OCI-M2 (cell line): ENCODE measurements around the gene DNAH5.

Source experiments
- DNase-seq: peaks from one replicate; lab custom pipeline; 2025; ENCODE audit not compliant: unreplicated experiment; lab: John Stamatoyannopoulos, UW

The DNAH5 gene

DNA sequence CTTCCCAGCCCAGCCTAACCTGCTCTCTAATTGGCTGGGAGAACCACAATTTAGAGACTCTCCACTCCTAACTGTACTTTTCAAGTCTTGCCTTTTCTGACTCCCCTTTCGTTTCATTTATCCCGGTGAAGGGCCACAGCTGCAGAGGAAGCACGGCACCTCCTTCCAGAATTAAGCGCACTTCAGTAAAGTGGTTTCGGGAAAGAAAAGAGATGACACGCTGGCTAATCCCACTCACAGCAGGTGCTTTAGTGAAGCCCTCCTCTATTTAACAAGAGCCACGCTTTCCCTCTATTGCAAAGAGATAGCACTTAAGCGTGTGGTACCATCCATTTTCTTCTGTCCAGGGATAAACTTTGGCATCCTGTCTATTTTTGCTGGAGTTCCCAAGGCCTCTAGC, 4.8 kb downstream of the DNAH5 start:
- no peak for DNase-seq

DNA sequence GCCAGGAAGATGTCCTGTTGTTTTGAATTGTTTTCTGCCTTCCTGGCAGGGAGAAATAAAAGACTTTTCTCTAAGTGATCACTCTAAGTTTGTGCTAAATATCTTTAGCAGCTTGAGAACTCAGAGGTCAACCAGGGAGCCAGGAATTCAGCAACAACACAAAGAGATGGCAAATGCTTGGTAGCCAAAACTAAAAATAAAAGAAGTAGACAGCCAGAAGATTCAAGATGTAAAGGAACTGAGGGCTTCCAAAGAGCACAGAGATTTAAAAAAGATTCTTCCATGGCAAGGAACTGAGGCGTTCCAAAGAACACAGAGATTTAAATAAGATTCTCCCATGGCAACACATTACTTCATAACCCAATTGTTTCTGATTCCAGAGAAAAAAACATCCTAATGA, 9.6 kb downstream of the DNAH5 start:
- DNase-seq: no peak

DNA sequence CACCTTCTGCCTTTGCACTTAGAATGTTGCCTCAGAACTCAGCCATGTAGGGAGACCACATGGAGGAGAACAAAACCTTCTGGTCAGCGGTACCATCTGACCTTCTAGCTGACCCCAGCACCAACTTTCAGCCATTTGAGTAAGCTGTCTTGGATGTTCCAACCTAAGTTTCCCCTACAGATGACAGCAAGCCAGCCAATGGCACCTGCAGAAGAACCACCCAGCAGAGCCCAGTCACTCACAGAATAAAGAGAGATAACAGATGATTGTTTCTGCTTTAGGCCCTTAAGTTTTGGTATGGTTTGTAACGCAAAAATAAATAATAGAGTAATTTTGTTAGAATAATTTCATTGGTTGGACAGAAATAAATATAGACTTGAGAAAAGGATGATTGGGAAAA, 10.4 kb downstream of the DNAH5 start:
- DNase-seq: no peak

DNA sequence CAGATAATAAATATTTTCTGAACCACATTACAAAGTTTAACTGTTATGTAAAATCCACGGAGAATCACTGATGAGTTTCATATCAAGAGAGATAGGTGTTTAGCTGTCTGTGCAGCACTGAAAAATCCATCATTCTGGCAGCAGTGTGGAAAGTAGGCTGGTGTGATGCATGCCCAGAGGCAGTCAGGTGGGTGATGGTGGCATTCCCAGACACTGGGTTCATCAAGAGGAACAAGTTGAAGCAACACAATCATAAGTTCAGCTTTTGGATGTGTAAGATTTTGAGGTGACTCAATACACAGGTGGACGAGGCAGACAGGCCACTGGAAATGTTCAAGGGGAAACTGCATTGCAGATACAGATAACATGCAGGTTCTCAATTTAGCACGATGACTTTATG, 11.9 kb downstream of the DNAH5 start:
- no peak for DNase-seq

DNA sequence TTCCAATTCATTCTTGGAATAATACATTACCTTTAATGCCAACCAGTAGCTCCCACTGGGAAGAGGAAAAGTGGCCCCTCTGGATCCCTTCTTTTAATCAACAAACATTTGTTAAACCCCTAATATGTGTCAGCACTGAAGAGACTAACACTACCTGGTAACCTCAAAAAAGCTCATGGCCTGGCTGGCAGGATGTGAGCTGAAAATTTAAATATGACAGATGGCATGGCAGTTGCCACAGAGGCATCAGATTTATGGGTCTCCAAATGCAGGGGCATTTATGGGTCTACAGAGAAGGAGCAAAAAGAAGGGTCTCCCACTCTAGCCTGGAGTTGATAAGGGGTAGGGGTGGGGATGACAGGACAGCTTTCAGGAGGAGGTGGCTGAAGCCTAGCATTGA, 12.5 kb downstream of the DNAH5 start:
- no peak for DNase-seq

DNA sequence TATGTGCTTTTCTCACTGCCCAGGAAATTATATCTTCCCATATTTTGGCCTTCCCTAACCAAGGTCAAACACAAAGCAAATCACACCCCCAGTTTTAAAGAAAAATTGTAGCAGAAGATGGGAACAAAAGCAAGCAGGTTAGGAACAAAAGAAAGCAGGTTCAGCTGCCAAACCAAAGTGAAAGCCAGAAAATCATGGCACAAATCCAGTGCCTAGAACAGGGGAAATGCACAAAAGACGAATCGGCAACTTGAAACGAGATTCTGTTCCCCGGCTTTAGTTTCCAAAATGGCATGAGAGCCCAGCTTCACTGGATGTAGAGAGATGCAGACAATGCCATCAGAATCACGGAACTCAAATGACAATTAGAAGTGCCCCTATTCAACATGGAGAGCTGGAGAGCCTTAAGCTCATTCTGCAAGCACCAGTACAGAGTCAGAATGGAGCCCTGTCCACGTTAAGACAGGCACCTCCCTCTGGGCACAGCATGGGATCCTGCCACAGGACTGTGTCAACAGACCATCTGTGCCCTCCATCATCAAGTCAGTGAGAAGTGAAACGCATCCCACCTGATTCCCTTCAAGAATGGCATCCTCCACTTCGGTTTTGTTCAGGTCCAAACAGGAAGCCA, 13.8 kb downstream of the DNAH5 start:
- no peak for DNase-seq

DNA sequence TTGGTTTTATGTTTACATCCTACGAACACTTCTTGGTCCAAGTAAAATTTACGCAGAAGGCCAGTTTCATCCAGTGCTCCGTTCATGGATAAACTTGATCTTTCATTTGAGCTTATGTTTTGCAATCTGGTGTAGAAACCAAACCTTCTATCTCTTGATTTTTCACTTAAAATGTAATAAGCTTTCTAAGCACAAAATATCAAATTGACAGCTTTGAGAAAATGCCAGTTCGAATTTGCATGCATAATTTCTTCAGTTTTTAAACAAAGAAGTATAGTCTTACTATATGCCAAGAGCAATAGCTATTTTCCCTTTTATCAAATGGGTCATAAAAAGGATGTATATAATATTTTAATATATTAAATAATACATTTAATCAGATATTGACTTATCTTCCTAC, 17.8 kb downstream of the DNAH5 start:
- no peak for DNase-seq

DNA sequence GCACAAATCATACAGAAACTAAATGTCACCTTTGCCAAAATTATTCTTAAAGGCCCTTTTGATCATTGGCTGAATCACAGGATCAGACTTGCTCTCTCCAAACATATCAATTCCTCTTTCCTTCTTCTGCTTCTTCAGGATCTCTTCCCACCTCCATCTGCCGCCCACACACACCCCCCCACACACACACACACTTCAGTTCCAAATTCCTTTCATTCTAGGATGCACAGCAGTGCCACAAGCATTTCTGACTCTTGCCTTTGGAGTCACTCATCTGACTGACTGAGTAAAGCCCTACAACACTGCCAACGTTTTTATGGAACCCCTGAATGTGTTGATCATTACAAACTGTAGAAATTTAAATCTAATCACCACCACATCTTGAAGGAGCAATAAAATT, 22.9 kb downstream of the DNAH5 start:
- no peak for DNase-seq

DNA sequence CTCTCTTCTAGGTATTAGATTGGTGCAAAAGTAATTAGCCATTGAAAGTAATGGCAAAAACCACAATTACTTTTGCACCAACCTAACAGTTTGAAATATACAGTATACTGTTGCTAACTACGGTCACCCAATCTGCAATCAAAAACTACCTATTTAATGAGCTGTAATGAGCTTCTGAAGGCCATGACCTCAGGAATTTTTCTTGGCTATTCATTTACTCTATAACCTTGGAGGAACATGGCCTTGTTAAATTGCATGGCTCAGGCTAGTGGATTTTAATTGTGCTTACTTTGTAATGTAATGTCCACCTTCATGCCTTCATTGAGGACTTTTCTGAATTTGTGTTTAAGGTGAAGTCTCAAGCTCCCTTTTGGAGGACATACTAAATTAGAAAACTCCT, 24.7 kb downstream of the DNAH5 start:
- DNase-seq: no peak

DNA sequence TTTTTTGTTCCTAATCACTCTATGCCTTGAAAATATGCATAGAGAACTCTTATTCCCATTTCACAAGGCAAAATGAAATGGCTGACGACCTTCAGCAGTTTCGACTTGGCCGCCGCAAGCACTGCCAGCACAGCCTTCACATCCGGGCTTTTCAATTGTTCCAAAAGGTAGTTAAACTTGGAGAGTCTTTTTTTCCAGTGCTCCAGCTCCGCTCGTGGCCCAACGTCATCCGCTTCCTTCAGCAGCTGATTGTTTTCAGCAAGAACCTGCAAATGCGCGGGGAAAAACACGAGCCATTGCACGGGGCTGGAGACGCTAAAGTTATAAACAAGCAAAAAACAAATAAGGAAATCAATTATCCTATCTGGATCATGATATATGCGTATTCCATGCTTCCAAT, 25.4 kb downstream of the DNAH5 start:
- DNase-seq: no peak

DNA sequence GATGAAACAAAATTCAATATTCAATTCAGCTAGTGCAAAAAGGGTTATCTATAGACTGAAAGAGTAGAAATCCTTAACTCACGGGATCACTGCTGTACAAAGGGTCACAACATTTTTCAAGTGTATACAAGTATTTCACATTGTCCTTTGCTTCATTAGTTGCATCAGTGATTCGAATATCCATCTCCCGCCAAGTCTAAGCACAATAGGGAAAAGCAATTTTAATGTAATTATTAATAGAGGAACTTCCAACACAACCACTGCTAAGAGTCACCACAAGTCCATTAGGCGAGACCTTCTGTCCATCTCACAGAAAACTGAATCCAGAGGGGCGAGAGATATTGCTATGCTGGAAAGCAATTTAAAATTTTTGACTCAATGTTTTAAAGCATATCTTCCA, 27.4 kb downstream of the DNAH5 start:
- no peak for DNase-seq

DNA sequence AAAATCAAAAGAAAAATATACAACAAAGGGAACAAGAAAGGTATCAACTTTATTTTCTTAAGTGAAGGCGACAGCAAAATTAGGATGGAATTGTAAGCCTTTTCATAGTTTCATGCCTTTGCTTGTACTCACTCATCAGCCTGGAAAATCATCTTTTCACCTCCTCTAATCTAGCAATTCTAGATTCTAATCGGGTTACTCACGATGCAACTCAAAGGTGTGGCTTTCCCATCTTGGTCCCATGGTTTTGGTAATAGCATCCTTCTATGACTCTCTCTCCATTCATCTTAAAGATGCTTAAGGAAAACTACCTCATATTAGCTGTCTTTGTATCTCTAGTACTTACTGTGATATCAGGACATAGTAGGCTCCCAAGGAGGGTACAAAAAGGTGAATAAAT, 30.5 kb downstream of the DNAH5 start:
- no peak for DNase-seq

DNA sequence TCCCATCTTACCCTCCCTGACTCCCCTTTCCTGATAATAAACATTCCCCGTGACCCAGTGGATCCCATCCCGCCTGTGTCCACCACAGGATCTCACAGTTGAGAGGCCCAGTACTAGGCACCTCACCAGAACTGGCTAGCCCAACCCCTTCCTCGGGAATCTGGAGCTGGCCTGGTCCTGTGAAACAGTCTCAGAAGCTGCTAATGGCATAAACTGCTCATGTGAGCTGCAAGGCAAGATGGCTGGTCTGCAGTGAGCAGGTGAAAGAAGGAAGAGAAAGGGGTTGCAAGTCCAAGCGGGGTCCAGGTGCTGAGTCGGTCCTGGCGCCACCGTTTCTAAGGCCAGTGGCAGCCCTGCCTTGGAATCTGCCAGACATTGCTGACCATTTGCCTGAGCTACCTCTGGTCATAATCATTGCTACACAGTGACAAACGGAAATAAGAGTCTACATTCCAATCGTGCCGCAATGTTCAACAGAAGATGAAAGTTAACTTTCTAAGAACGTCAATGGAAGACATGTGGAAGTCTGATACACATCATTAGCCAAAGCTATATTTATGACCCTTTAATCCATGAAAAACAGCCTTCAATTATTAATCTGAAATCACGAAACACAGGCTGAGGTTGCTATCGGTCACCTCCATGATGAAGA, 33.7 kb downstream of the DNAH5 start:
- DNase-seq: no peak

DNA sequence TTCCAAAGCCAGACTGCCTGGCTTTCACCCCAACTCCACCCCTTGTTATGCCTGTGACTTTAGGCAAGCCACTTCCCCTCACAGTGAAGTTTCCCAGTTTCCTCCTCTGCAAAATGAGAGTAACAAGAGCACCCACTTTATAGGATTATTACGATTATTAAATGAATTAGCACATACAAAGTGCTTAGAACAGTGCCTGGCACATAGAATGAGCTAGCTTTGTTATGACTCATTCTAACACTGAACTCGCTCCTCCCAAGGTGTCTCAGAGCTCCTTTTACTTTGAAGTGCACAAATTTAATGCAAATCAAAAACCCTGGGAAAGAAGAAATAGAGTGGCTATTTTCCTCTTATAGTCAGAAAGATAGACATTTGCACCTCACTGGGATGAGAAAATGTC, 34.3 kb downstream of the DNAH5 start:
- DNase-seq: no peak

DNA sequence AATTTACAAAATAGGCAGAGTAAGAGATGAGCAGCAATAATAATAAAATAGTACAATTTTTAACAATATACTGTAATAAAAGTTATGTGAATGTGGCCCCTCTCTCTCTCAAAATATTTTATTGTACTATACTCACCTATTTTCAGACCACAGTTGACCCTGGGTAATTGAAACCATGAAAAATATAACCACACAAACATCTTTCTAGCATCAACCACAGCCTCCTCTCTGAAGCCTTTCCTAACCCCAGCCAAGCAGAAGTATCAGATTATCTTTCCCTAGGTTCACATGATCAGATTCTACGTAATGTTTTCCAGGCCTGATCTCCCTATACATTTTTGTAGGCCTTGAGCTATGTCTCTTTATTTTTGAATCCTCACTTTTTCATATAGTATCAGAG, 35.2 kb downstream of the DNAH5 start:
- DNase-seq: no peak

DNA sequence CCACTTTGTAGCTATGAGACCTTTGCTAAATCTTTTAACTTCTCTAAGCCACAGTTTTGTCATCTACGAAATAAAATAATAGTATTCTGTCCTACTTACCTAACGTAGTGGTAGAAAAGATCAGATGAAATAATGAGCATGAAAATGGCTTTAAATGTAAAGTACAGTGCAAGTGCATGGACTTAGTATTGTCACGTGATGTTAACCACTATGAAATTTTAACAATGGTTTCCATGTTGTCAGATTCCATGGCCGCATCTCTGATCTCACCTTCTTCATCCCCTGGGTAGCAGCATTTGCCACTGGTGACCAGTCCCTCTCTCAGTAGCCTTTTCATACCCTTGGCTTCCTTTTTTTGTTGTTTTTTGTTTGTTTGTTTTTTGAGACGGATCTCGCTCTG, 45.9 kb downstream of the DNAH5 start:
- no peak for DNase-seq

DNA sequence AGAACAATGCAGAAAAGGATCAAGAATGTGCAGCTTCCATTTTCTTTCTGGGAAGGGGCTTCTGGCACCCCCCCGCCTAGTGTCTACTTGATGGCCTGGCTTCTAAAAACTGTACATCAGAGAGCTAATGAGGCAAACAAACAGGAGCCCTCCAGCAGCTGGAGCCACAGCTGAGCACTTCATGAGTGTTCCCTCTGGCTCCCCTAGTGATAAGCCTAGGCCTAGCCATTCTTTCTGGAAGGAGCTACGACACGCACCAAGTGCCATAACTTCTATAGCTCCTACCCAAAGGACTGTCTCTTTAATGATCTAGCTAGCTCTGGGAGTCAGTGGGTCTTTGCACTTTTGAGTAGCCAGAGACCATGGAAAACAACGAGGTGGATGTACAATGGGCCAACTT, 66.1 kb downstream of the DNAH5 start:
- no peak for DNase-seq

DNA sequence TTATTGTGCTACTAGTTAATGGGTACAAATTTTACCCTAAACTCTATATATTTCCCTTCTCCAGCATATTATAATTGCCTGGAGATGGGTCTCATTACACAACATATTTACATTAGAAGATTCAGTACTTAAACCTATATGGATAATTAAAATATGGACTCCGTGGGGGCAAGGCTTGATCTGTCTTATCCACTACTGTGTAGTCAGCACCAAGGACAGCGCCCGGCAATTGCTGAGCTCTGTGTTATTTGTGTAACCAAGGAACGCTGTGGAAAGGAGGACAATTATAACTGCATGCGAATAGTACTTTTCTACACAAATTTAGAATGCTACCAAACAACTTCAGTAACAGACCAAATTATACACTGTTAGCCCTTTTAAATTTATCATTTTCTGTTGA, 77.7 kb downstream of the DNAH5 start:
- no peak for DNase-seq

DNA sequence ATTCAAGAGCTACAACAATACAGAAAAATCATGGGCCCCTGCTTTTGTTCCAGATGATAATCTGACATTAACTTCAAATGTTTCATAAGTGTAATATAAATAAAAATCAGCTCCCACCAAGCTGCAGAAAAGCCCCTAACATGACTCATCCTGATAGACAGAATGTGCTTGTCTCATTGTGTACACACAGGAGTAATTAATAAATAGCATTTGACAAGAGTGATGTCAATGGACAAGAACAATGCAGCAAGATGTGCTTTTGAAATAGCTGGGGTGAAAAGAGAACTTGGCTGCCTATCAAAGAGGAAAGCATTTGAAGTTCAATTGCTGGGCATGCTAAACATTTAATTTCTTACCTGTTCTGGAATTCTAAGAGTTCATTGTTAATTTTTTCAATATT, 79.2 kb downstream of the DNAH5 start:
- no peak for DNase-seq

DNA sequence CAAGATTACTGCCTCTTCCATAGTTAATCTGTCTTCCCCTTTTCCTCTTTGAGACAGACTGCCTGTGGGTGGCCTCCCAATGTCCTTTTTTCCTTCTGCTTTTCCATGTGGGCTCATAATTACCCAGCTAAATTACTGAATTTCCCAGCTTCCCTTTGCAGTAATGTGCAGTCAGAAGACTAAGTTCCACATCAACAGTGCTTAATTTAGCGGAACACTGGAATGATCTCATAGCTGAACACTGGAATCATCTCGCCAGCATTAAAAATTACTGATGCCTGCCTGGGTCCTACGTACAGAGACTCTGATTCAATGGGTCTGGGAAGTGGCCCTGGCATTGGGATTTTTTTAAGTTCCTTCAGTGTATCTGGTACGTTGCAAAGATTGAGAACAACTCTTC, 84.3 kb downstream of the DNAH5 start:
- no peak for DNase-seq

DNA sequence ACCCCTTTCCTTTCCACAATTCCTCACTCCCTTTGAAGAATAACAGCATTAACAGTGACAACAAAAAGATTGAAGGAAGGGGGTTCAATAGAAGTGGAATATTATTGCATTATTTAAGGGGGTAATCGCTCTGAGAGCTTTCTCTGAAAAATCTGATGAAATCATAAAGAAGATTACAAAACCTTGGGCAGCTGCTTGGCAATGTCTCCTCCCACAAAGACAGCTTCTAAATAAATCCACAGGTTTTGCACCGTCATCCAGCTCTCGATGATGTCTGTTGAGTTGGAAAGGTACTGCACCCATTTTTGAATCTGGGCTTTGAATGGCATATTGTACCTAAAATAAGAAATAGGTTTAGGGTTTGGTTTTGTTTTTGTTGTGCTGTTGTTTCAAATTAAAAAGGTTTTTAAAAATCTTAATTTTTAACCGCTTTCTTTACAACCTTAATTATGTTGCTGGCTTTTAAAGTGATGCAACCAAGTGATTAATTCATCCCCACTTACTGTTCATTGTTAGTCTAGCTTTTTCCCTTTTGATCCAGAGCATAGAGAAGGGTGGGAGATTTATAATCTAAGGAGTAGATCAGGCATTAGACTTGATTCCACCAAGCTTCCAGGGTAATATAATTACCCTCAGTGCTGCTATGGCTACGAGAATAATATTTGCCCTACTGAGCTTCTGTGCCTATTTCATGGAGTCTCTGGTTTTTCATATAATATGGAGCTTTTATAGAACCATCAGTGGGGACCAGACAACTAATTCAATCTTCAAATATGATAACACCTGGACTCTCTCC, 85.0 kb downstream of the DNAH5 start:
- no peak for DNase-seq

DNA sequence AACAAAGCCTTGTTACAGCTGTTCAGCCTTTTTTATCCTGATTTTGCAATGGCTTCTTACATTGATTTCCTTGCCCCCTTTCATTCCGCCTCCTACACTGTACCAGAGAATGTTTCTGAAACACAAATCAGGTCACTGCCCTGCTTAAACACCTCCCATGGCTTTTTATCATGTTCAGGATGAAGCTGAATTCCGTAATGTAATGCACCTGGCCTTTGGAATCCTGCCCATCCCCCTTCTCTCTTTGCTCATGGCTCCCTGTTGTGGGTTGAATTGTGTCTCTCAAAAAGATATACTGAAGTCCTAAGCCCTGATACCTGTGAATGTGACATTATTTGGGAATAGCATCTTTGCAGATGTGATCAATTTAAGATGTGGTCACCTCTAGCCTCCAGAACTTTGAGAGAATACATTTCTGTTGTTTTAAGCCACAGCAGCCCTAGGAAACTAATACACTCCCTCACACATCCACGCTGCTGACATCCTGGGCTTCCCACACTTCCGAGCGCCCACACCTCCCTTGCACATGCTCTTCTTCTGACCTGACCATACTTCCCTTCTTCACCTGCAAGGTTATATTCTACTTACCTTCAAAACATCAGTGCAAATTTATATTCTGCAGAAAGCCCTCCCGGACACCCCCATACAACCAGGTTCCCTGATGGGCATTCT, 101.2 kb downstream of the DNAH5 start:
- no peak for DNase-seq
